ENCODE measurements around the gene BTBD8.
"Not testable (repeated sequence)": the region's sequence is repeated elsewhere in the genome, so short reads cannot be mapped to it uniquely, and the experiment has no call there.

BTBD8 gene

GRCh38 chr1:92066321-92066720 lies 13.8 kb upstream of the BTBD8 start:
- Histone ChIP-seq H3K27me3 (ENCODE audit: control insufficient read depth, insufficient read depth, low read length) (no peaks in the 10 kb centered on the region), H3K36me3 (ENCODE audit: control insufficient read depth, insufficient read depth, low read length) (no peaks in the 10 kb centered on the region), H3K4me3 (ENCODE audit: low read depth, low read length) (no peak overlapping the region), H3K9ac (ENCODE audit: low read length) (no peak overlapping the region), H3K27ac (ENCODE audit: low read depth, low read length) (no peak overlapping the region), H3K9me3 (ENCODE audit: control insufficient read depth, insufficient read depth, low read depth, low read length) (no peaks in the 10 kb centered on the region), H3K4me1 (ENCODE audit: control insufficient read depth, insufficient read depth, low read length) (no peaks in the 10 kb centered on the region)

- H3K4me3 ChIP-seq (ENCODE audit: low read depth, low read length) = no peak overlapping the region
- no peaks in the 10 kb centered on the region for H3K27me3 ChIP-seq (ENCODE audit: control insufficient read depth, insufficient read depth, low read length)
- H3K4me1 ChIP-seq (ENCODE audit: control insufficient read depth, insufficient read depth, low read length) = no peaks in the 10 kb centered on the region
- no peak overlapping the region for H3K9ac ChIP-seq (ENCODE audit: low read length)
- no peaks in the 10 kb centered on the region for H3K9me3 ChIP-seq (ENCODE audit: control insufficient read depth, insufficient read depth, low read depth, low read length)
- H3K27ac ChIP-seq (ENCODE audit: low read depth, low read length) = no peak overlapping the region
- H3K36me3 ChIP-seq (ENCODE audit: control insufficient read depth, insufficient read depth, low read length) = no peaks in the 10 kb centered on the region
Measured at GRCh38 chr1:92070892-92071291, 9.3 kb upstream of the BTBD8 start.

- not testable (repeated sequence) for H3K27ac ChIP-seq (ENCODE audit: low read depth, low read length); H3K27me3 ChIP-seq (ENCODE audit: control insufficient read depth, insufficient read depth, low read length); H3K4me3 ChIP-seq (ENCODE audit: low read depth, low read length); H3K9me3 ChIP-seq (ENCODE audit: control insufficient read depth, insufficient read depth, low read depth, low read length); H3K4me1 ChIP-seq (ENCODE audit: control insufficient read depth, insufficient read depth, low read length); H3K36me3 ChIP-seq (ENCODE audit: control insufficient read depth, insufficient read depth, low read length); H3K9ac ChIP-seq (ENCODE audit: low read length)
Measured at GRCh38 chr1:92074446-92074845, 5.7 kb upstream of the BTBD8 start.

- Histone ChIP-seq H3K9me3 (ENCODE audit: control insufficient read depth, insufficient read depth, low read depth, low read length) (no peaks in the 10 kb centered on the region), H3K27ac (ENCODE audit: low read depth, low read length) (no peak within 1 kb of the TSS), H3K36me3 (ENCODE audit: control insufficient read depth, insufficient read depth, low read length) (no peaks in the 10 kb centered on the region), H3K27me3 (ENCODE audit: control insufficient read depth, insufficient read depth, low read length) (no peaks in the 10 kb centered on the region), H3K4me1 (ENCODE audit: control insufficient read depth, insufficient read depth, low read length) (no peaks in the 10 kb centered on the region), H3K4me3 (ENCODE audit: low read depth, low read length) (no peak within 1 kb of the TSS), H3K9ac (ENCODE audit: low read length) (no peak within 1 kb of the TSS)
Measured at GRCh38 chr1:92075311-92075710, 4.8 kb upstream of the BTBD8 start, which contains the start of gene SETSIP. Gene SETSIP (minus strand): TSS chr1:92075411. CDS start chr1:92075411, 0 bp downstream.

GRCh38 chr1:92076363-92076762 lies 3.8 kb upstream of the BTBD8 start:
- no peaks in the 10 kb centered on the region for H3K4me1 ChIP-seq (ENCODE audit: control insufficient read depth, insufficient read depth, low read length)
- H3K4me3 ChIP-seq (ENCODE audit: low read depth, low read length) = no peak overlapping the region
- no peak overlapping the region for H3K9ac ChIP-seq (ENCODE audit: low read length)
- H3K27me3 ChIP-seq (ENCODE audit: control insufficient read depth, insufficient read depth, low read length) = no peaks in the 10 kb centered on the region
- no peaks in the 10 kb centered on the region for H3K9me3 ChIP-seq (ENCODE audit: control insufficient read depth, insufficient read depth, low read depth, low read length)
- H3K36me3 ChIP-seq (ENCODE audit: control insufficient read depth, insufficient read depth, low read length) = no peaks in the 10 kb centered on the region
- no peak overlapping the region for H3K27ac ChIP-seq (ENCODE audit: low read depth, low read length)

GRCh38 chr1:92078077-92078476 lies 2.1 kb upstream of the BTBD8 start:
- H3K27ac ChIP-seq (ENCODE audit: low read depth, low read length); H3K9ac ChIP-seq (ENCODE audit: low read length); H3K9me3 ChIP-seq (ENCODE audit: control insufficient read depth, insufficient read depth, low read depth, low read length); H3K27me3 ChIP-seq (ENCODE audit: control insufficient read depth, insufficient read depth, low read length); H3K4me3 ChIP-seq (ENCODE audit: low read depth, low read length); H3K4me1 ChIP-seq (ENCODE audit: control insufficient read depth, insufficient read depth, low read length); H3K36me3 ChIP-seq (ENCODE audit: control insufficient read depth, insufficient read depth, low read length): not testable (repeated sequence)

GRCh38 chr1:92079441-92079840 lies 704 bp upstream of the BTBD8 start:
- no peaks in the 10 kb centered on the region for H3K27me3 ChIP-seq (ENCODE audit: control insufficient read depth, insufficient read depth, low read length)
- H3K9me3 ChIP-seq (ENCODE audit: control insufficient read depth, insufficient read depth, low read depth, low read length) = peaks cover 9% of the 10 kb centered on the region
- no peak overlapping the region for H3K27ac ChIP-seq (ENCODE audit: low read depth, low read length)
- H3K4me1 ChIP-seq (ENCODE audit: control insufficient read depth, insufficient read depth, low read length) = no peaks in the 10 kb centered on the region
- H3K36me3 ChIP-seq (ENCODE audit: control insufficient read depth, insufficient read depth, low read length) = no peaks in the 10 kb centered on the region
- peak overlapping the region; percentile 14 for H3K9ac ChIP-seq (ENCODE audit: low read length)
- H3K4me3 ChIP-seq (ENCODE audit: low read depth, low read length) = peak overlapping the region; percentile 74

- H3K9me3 ChIP-seq (ENCODE audit: control insufficient read depth, insufficient read depth, low read depth, low read length) = peaks cover 24% of the 10 kb centered on the region
- H3K4me1 ChIP-seq (ENCODE audit: control insufficient read depth, insufficient read depth, low read length) = no peaks in the 10 kb centered on the region
- H3K4me3 ChIP-seq (ENCODE audit: low read depth, low read length) = peak overlapping the region; percentile 74
- H3K27me3 ChIP-seq (ENCODE audit: control insufficient read depth, insufficient read depth, low read length) = no peaks in the 10 kb centered on the region
- H3K36me3 ChIP-seq (ENCODE audit: control insufficient read depth, insufficient read depth, low read length) = no peaks in the 10 kb centered on the region
- H3K9ac ChIP-seq (ENCODE audit: low read length) = peak overlapping the region; percentile 73
- no peak overlapping the region; the same call in 1 of the 2 replicates for H3K27ac ChIP-seq (ENCODE audit: low read depth, low read length)
Measured at GRCh38 chr1:92081031-92081430, 886 bp downstream of the BTBD8 start.

- no peak overlapping the region for H3K9ac ChIP-seq (ENCODE audit: low read length)
- H3K4me1 ChIP-seq (ENCODE audit: control insufficient read depth, insufficient read depth, low read length) = no peaks in the 10 kb centered on the region
- H3K4me3 ChIP-seq (ENCODE audit: low read depth, low read length) = no peak overlapping the region
- peaks cover 39% of the 10 kb centered on the region for H3K9me3 ChIP-seq (ENCODE audit: control insufficient read depth, insufficient read depth, low read depth, low read length)
- H3K27ac ChIP-seq (ENCODE audit: low read depth, low read length) = no peak overlapping the region
- no peaks in the 10 kb centered on the region for H3K36me3 ChIP-seq (ENCODE audit: control insufficient read depth, insufficient read depth, low read length)
- no peaks in the 10 kb centered on the region for H3K27me3 ChIP-seq (ENCODE audit: control insufficient read depth, insufficient read depth, low read length)
Measured at GRCh38 chr1:92084651-92085050, 4.5 kb downstream of the BTBD8 start.

- Histone ChIP-seq H3K9me3 (ENCODE audit: control insufficient read depth, insufficient read depth, low read depth, low read length) (peaks cover 39% of the 10 kb centered on the region), H3K36me3 (ENCODE audit: control insufficient read depth, insufficient read depth, low read length) (no peaks in the 10 kb centered on the region)
Measured at GRCh38 chr1:92085727-92086126, 5.6 kb downstream of the BTBD8 start.

GRCh38 chr1:92087542-92087941 lies 7.4 kb downstream of the BTBD8 start:
- H3K4me3 ChIP-seq (ENCODE audit: low read depth, low read length) = no peak overlapping the region
- no peak overlapping the region for H3K9ac ChIP-seq (ENCODE audit: low read length)
- H3K9me3 ChIP-seq (ENCODE audit: control insufficient read depth, insufficient read depth, low read depth, low read length) = peaks cover 39% of the 10 kb centered on the region
- H3K27me3 ChIP-seq (ENCODE audit: control insufficient read depth, insufficient read depth, low read length) = no peaks in the 10 kb centered on the region
- no peaks in the 10 kb centered on the region for H3K4me1 ChIP-seq (ENCODE audit: control insufficient read depth, insufficient read depth, low read length)
- no peaks in the 10 kb centered on the region for H3K36me3 ChIP-seq (ENCODE audit: control insufficient read depth, insufficient read depth, low read length)
- H3K27ac ChIP-seq (ENCODE audit: low read depth, low read length) = no peak overlapping the region

More at GRCh38 chr1:92085727-92086126, 5.6 kb downstream of the BTBD8 start:
- Histone ChIP-seq H3K9ac (ENCODE audit: low read length) (no peak overlapping the region), H3K4me1 (ENCODE audit: control insufficient read depth, insufficient read depth, low read length) (no peaks in the 10 kb centered on the region), H3K27ac (ENCODE audit: low read depth, low read length) (no peak overlapping the region), H3K27me3 (ENCODE audit: control insufficient read depth, insufficient read depth, low read length) (no peaks in the 10 kb centered on the region), H3K4me3 (ENCODE audit: low read depth, low read length) (no peak overlapping the region)

GRCh38 chr1:92091625-92092024 lies 11.5 kb downstream of the BTBD8 start:
- no peak overlapping the region for H3K4me3 ChIP-seq (ENCODE audit: low read depth, low read length)
- no peaks in the 10 kb centered on the region for H3K4me1 ChIP-seq (ENCODE audit: control insufficient read depth, insufficient read depth, low read length)
- H3K36me3 ChIP-seq (ENCODE audit: control insufficient read depth, insufficient read depth, low read length) = no peaks in the 10 kb centered on the region
- H3K27ac ChIP-seq (ENCODE audit: low read depth, low read length) = no peak overlapping the region
- H3K9ac ChIP-seq (ENCODE audit: low read length) = no peak overlapping the region
- no peaks in the 10 kb centered on the region for H3K27me3 ChIP-seq (ENCODE audit: control insufficient read depth, insufficient read depth, low read length)
- H3K9me3 ChIP-seq (ENCODE audit: control insufficient read depth, insufficient read depth, low read depth, low read length) = peaks cover 10% of the 10 kb centered on the region

Measured in HUES6 (cell line).